ENCODE measurements around the gene UBL7.

UBL7 gene

GRCh38 chr15:74454764-74455500, 6.0 kb downstream of the UBL7 start:
- no peak for DNase-seq
- ATAC-seq (replicated peaks): no peak
- Mint-ChIP-seq H3K4me1 (ENCODE audit: low read depth in 2 of 2) (peaks cover 0 to 10% of the 10 kb centered on the region in 2 donors), H3K36me3 (ENCODE audit: insufficient read depth) (peaks cover 40% of the 10 kb centered on the region), H3K27me3 (no peaks in the 10 kb centered on the region), H3K9me3 (no peaks in the 10 kb centered on the region), H3K4me3 (no peak overlapping the region), H3K27ac (peak overlapping the region in 1 of 2 donors; percentile 62)

GRCh38 chr15:74453925-74454763, 6.8 kb downstream of the UBL7 start:
- H3K9me3 Mint-ChIP-seq: no peaks in the 10 kb centered on the region
- DNase-seq (no peak), ATAC-seq (replicated peaks) (no peak)
- H3K27ac Mint-ChIP-seq: peak overlapping the region in 1 of 2 donors; percentile 62
- H3K36me3 Mint-ChIP-seq (ENCODE audit: insufficient read depth): peaks cover 46% of the 10 kb centered on the region
- H3K4me3 Mint-ChIP-seq: no peak overlapping the region
- peaks cover 0 to 10% of the 10 kb centered on the region in 2 donors for H3K4me1 Mint-ChIP-seq (ENCODE audit: low read depth in 2 of 2)
- H3K27me3 Mint-ChIP-seq: no peaks in the 10 kb centered on the region

GRCh38 chr15:74451861-74452835, 8.8 kb downstream of the UBL7 start:
- H3K4me3 Mint-ChIP-seq: no peak overlapping the region
- no peak for DNase-seq
- no peak for ATAC-seq (replicated peaks)
- peak overlapping the region in 1 of 2 donors; percentile 44 for H3K27ac Mint-ChIP-seq
- H3K27me3 Mint-ChIP-seq: no peaks in the 10 kb centered on the region
- H3K36me3 Mint-ChIP-seq (ENCODE audit: insufficient read depth): peaks cover 49% of the 10 kb centered on the region
- H3K4me1 Mint-ChIP-seq (ENCODE audit: low read depth in 2 of 2): peaks cover 0 to 4% of the 10 kb centered on the region in 2 donors
- H3K9me3 Mint-ChIP-seq: no peaks in the 10 kb centered on the region

GRCh38 chr15:74451322-74451721, 9.6 kb downstream of the UBL7 start:
- Mint-ChIP-seq H3K9me3 (no peaks in the 10 kb centered on the region), H3K36me3 (ENCODE audit: insufficient read depth) (peaks cover 43% of the 10 kb centered on the region), H3K27ac (peak overlapping the region; percentile 36 to 44), H3K27me3 (no peaks in the 10 kb centered on the region), H3K4me1 (ENCODE audit: low read depth in 2 of 2) (peaks cover 0 to 4% of the 10 kb centered on the region in 2 donors), H3K4me3 (no peak overlapping the region)
- DNase-seq: no peak
- no peak for ATAC-seq (replicated peaks)

- no peaks in the 10 kb centered on the region for H3K27me3 Mint-ChIP-seq
These were observed 11.2 kb downstream of the UBL7 start for GRCh38 chr15:74449643-74450205.

GRCh38 chr15:74449095-74449494, 11.9 kb downstream of the UBL7 start:
- H3K4me3 Mint-ChIP-seq: no peak overlapping the region
- no peak overlapping the region for H3K27ac Mint-ChIP-seq
- H3K36me3 Mint-ChIP-seq (ENCODE audit: insufficient read depth): peaks cover 37% of the 10 kb centered on the region
- DNase-seq: no peak
- no peak for ATAC-seq (replicated peaks)
- H3K9me3 Mint-ChIP-seq: no peaks in the 10 kb centered on the region
- H3K27me3 Mint-ChIP-seq: no peaks in the 10 kb centered on the region
- peaks cover 0 to 2% of the 10 kb centered on the region in 2 donors for H3K4me1 Mint-ChIP-seq (ENCODE audit: low read depth in 2 of 2)

More at GRCh38 chr15:74449643-74450205, 11.2 kb downstream of the UBL7 start:
- peaks cover 38% of the 10 kb centered on the region for H3K36me3 Mint-ChIP-seq (ENCODE audit: insufficient read depth)
- H3K9me3 Mint-ChIP-seq: no peaks in the 10 kb centered on the region
- ATAC-seq (replicated peaks) (no peak), DNase-seq (no peak)
- H3K4me3 Mint-ChIP-seq: no peak overlapping the region
- no peak overlapping the region for H3K27ac Mint-ChIP-seq
- H3K4me1 Mint-ChIP-seq (ENCODE audit: low read depth in 2 of 2): peaks cover 0 to 4% of the 10 kb centered on the region in 2 donors

GRCh38 chr15:74445816-74446763, 14.9 kb downstream of the UBL7 start:
- DNase-seq: no peak
- Mint-ChIP-seq H3K27me3 (no peaks in the 10 kb centered on the region), H3K4me1 (ENCODE audit: low read depth in 2 of 2) (no peaks in the 10 kb centered on the region), H3K4me3 (no peak overlapping the region), H3K27ac (no peak overlapping the region), H3K9me3 (no peaks in the 10 kb centered on the region), H3K36me3 (ENCODE audit: insufficient read depth) (peaks cover 36% of the 10 kb centered on the region)
- ATAC-seq (replicated peaks): no peak

- Mint-ChIP-seq H3K27me3 (no peaks in the 10 kb centered on the region), H3K9me3 (no peaks in the 10 kb centered on the region), H3K4me1 (ENCODE audit: low read depth in 2 of 2) (no peaks in the 10 kb centered on the region), H3K36me3 (ENCODE audit: insufficient read depth) (peaks cover 27% of the 10 kb centered on the region), H3K27ac (peak overlapping the region in 1 of 2 donors; percentile 61), H3K4me3 (no peak overlapping the region)
- DNase-seq: no peak
- no peak for ATAC-seq (replicated peaks)
These were observed 16.6 kb downstream of the UBL7 start for GRCh38 chr15:74444106-74445062.

- Mint-ChIP-seq H3K27me3 (no peaks in the 10 kb centered on the region), H3K9me3 (no peaks in the 10 kb centered on the region), H3K4me3 (no peak overlapping the region), H3K4me1 (ENCODE audit: low read depth in 2 of 2) (peaks cover 4 to 6% of the 10 kb centered on the region in 2 donors), H3K27ac (peak overlapping the region in 1 of 2 donors; percentile 31), H3K36me3 (ENCODE audit: insufficient read depth) (peaks cover 22% of the 10 kb centered on the region)
- ATAC-seq (replicated peaks): no peak
- DNase-seq: no peak
These were observed 17.7 kb downstream of the UBL7 start for GRCh38 chr15:74443100-74443909.

- no peak for DNase-seq
- Mint-ChIP-seq H3K36me3 (ENCODE audit: insufficient read depth) (peaks cover 17% of the 10 kb centered on the region), H3K9me3 (no peaks in the 10 kb centered on the region), H3K4me1 (ENCODE audit: low read depth in 2 of 2) (peaks cover 4 to 6% of the 10 kb centered on the region in 2 donors), H3K4me3 (no peak overlapping the region), H3K27ac (peak overlapping the region in 1 of 2 donors; percentile 31), H3K27me3 (no peaks in the 10 kb centered on the region)
- no peak for ATAC-seq (replicated peaks)
These were observed 18.4 kb downstream of the UBL7 start for GRCh38 chr15:74442604-74443003.
